PC-9 (cell line): ENCODE data around the gene INTS4. TPM values are rescaled to one million over a fixed set of nuclear protein-coding genes. Genes with fewer than 3 reads are reported as not detected.
A peak's percentile ranks its signal among the peaks of the same experiment; 100 is the strongest.

Experiments used
- BruUV-seq: library from RNA; stranded (reverse); fragments of 400-500 nt; replicated peaks from 2 replicates; lab custom pipeline; 2021; lab: Mats Ljungman, UMichigan
- CTCF ChIA-PET: fragments of 300-600 bp; sonication (Branson Sonifier 250); formaldehyde crosslinking; loops from one replicate; lab custom pipeline; 2022; ENCODE audit warnings: antibody characterized with exemption; lab: Charles Lee
- POLR2A ChIA-PET: fragments of 300-600 bp; sonication (Branson Sonifier 250); formaldehyde crosslinking; loops from one replicate; lab custom pipeline; 2022; ENCODE audit warnings: antibody characterized with exemption; ENCODE audit not compliant: unreplicated experiment; lab: Charles Lee
- DNase-seq, 2 experiments: peaks; one replicate each; pipeline versions ENCODE4 v3.0.0 to v3.0.0-alpha.2; 2015 to 2022; ENCODE audit warnings: mixed read lengths in 1 of 2
- H2AFZ ChIP-seq: fragments of 200-600 bp; sonication (generic); 2 replicates; pipeline ENCODE4 v1.8.1; 2017; ENCODE audit warnings: antibody characterized with exemption
- H3F3A ChIP-seq: fragments of 200-600 bp; sonication (generic); 2 replicates; pipeline ENCODE4 v1.8.1; 2017; ENCODE audit warnings: antibody characterized with exemption, mild to moderate bottlenecking, low read depth; ENCODE audit not compliant: insufficient read depth
- H3K27ac ChIP-seq: fragments of 200-600 bp; sonication (generic); 2 replicates; pipeline ENCODE4 v1.6.1; 2016; ENCODE audit warnings: mixed run types
- H3K27me3 ChIP-seq: fragments of 200-600 bp; sonication (generic); 2 replicates; pipeline ENCODE4 v1.6.1; 2016; ENCODE audit warnings: low read depth, mixed run types; ENCODE audit not compliant: insufficient read depth
- H3K36me3 ChIP-seq: fragments of 200-600 bp; sonication (generic); 2 replicates; pipeline ENCODE4 v1.6.1; 2016; ENCODE audit warnings: low read depth, mixed run types
- H3K4me1 ChIP-seq: fragments of 200-600 bp; sonication (generic); replicated peaks from 2 replicates; pipeline ENCODE4 v1.6.1; 2016; ENCODE audit warnings: mixed run types; ENCODE audit not compliant: insufficient read depth
- H3K4me2 ChIP-seq: fragments of 200-600 bp; sonication (generic); 2 replicates; pipeline ENCODE4 v1.6.1; 2017; ENCODE audit warnings: mixed run types
- H3K4me3 ChIP-seq: fragments of 200-600 bp; sonication (generic); 2 replicates; pipeline ENCODE4 v1.6.1; 2016; ENCODE audit warnings: mixed run types
- H3K79me2 ChIP-seq: fragments of 200-600 bp; sonication (generic); 2 replicates; pipeline ENCODE4 v1.6.1; 2017; ENCODE audit warnings: low read depth, mixed run types
- H3K9me2 ChIP-seq: fragments of 200-600 bp; sonication (generic); 2 replicates; pipeline ENCODE4 v1.8.1; 2017; ENCODE audit warnings: mild to moderate bottlenecking; ENCODE audit not compliant: insufficient read depth
- H3K9me3 ChIP-seq: fragments of 200-600 bp; sonication (generic); 2 replicates; pipeline ENCODE4 v1.8.1; 2016; ENCODE audit warnings: low read depth; ENCODE audit not compliant: insufficient read depth
- H4K20me1 ChIP-seq: fragments of 200-600 bp; sonication (generic); 2 replicates; pipeline ENCODE4 v1.8.1; 2017; ENCODE audit not compliant: insufficient read depth
- EZH2 ChIP-seq: fragments of 200-600 bp; sonication (generic); IDR thresholded peaks from 2 replicates; pipeline ENCODE4 v1.8.0; 2017; ENCODE audit warnings: antibody characterized with exemption, low read depth
- intact Hi-C: fragments of 100-400 bp; cut with micrococcal nuclease; formaldehyde crosslinking; loops from one replicate; pipeline ENCODE4 v1.10.0; 2022; ENCODE audit not compliant: unreplicated experiment
- total RNA-seq: library from RNA; stranded (reverse); gene quantifications from 2 replicates; pipeline ENCODE4 v1.2.3, GENCODE V29; 2021
- TF ChIP-seq, protein P1 (sequence below): fragments of 200-600 bp; sonication (generic); conservative IDR thresholded peaks from 2 replicates; pipeline ENCODE4 v1.6.1; 2017; ENCODE audit warnings: mixed run types, antibody characterized with exemption, mild to moderate bottlenecking, moderate library complexity

The INTS4 gene
- total RNA-seq, 1 experiment from 2014 or later: 53.8 TPM

- no peak for TF ChIP-seq EZH2
- TF ChIP-seq, protein P1, sequence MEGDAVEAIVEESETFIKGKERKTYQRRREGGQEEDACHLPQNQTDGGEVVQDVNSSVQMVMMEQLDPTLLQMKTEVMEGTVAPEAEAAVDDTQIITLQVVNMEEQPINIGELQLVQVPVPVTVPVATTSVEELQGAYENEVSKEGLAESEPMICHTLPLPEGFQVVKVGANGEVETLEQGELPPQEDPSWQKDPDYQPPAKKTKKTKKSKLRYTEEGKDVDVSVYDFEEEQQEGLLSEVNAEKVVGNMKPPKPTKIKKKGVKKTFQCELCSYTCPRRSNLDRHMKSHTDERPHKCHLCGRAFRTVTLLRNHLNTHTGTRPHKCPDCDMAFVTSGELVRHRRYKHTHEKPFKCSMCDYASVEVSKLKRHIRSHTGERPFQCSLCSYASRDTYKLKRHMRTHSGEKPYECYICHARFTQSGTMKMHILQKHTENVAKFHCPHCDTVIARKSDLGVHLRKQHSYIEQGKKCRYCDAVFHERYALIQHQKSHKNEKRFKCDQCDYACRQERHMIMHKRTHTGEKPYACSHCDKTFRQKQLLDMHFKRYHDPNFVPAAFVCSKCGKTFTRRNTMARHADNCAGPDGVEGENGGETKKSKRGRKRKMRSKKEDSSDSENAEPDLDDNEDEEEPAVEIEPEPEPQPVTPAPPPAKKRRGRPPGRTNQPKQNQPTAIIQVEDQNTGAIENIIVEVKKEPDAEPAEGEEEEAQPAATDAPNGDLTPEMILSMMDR: peak; percentile 89
- POLR2A ChIA-PET: no interaction called here
- peaks cover 7% of the 10 kb centered on the region for H3K4me1 ChIP-seq
- peak; percentile 45 to 70 for DNase-seq
- no TSS peak for BruUV-seq
- intact Hi-C loops: loop anchor here (1.0 kb wide), 2 partner anchors 46 to 224 kb away; no protein-coding TSS in a partner anchor
- H4K20me1 ChIP-seq: no peaks in the 10 kb centered on the region
- H2AFZ ChIP-seq: no peak overlapping the region
- no peak overlapping the region for H3K27ac ChIP-seq
- H3K27me3 ChIP-seq: no peaks in the 10 kb centered on the region
- no peak overlapping the region for H3K4me2 ChIP-seq
- CTCF ChIA-PET: interaction anchor here (1.4 kb wide), 1 partner anchor 37 kb away, joined by 5 read pairs; no protein-coding TSS in a partner anchor
- H3K79me2 ChIP-seq: no peaks in the 10 kb centered on the region
- peaks cover 7% of the 10 kb centered on the region; the same call in 1 of the 2 replicates for H3F3A ChIP-seq
- H3K36me3 ChIP-seq: no peaks in the 10 kb centered on the region
- H3K9me2 ChIP-seq: no peaks in the 10 kb centered on the region
- H3K9me3 ChIP-seq: no peaks in the 10 kb centered on the region
- no peak overlapping the region for H3K4me3 ChIP-seq
Observed at GRCh38 chr11:78000193-78000592, 5.7 kb upstream of the INTS4 start.

GRCh38 chr11:77999446-78000030, 5.1 kb upstream of the INTS4 start:
- Histone ChIP-seq H3K36me3 (no peaks in the 10 kb centered on the region), H3F3A (peaks cover 10% of the 10 kb centered on the region; the same call in 1 of the 2 replicates), H2AFZ (no peak overlapping the region), H3K9me3 (no peaks in the 10 kb centered on the region), H3K4me3 (no peak overlapping the region), H3K79me2 (no peaks in the 10 kb centered on the region), H3K27me3 (no peaks in the 10 kb centered on the region), H4K20me1 (no peaks in the 10 kb centered on the region), H3K27ac (no peak overlapping the region), H3K4me1 (peaks cover 9% of the 10 kb centered on the region), H3K4me2 (no peak overlapping the region), H3K9me2 (no peaks in the 10 kb centered on the region)
- no peak for DNase-seq
- CTCF ChIA-PET: interaction anchor here (0.7 to 1.4 kb wide), 2 partner anchors 38 to 69 kb away, joined by 5 to 6 read pairs; no protein-coding TSS in a partner anchor
- intact Hi-C loops: loop anchor here (1.0 kb wide), 2 partner anchors 47 to 223 kb away; no protein-coding TSS in a partner anchor
- POLR2A ChIA-PET: no interaction called here
- TF ChIP-seq, protein P1: no peak
- no peak for TF ChIP-seq EZH2
- no TSS peak for BruUV-seq

DNA sequence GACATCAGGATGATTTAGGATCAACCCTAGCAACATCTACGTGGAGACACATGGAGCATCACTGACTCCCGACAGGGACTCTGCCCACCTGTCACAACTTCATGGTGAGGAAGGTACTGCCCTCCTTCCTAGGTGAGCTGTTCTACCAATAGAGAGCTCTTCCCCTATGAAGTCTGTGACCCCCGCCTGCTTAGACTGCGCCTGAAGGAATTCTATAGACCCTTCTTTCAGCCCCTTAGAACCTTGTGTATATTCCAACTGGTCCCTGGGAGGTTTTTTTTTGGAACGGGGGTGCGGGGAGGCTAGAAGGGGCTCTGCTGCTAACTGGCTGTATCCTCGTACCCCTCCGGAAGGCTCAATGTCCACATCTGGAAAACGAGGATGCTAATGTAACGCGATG, 566 bp downstream of the INTS4 start:
- Histone ChIP-seq H2AFZ (peak overlapping the region; percentile 91), H3F3A (peaks cover 14% of the 10 kb centered on the region; the same call in 1 of the 2 replicates), H3K4me1 (peaks cover 20% of the 10 kb centered on the region), H3K79me2 (peaks cover 30% of the 10 kb centered on the region), H3K27me3 (no peaks in the 10 kb centered on the region), H3K36me3 (peaks cover 6% of the 10 kb centered on the region), H3K9me2 (no peaks in the 10 kb centered on the region), H3K27ac (peak overlapping the region; percentile 75), H3K4me3 (peak overlapping the region; percentile 76), H3K4me2 (peak overlapping the region; percentile 80), H3K9me3 (no peaks in the 10 kb centered on the region), H4K20me1 (no peaks in the 10 kb centered on the region)
- BruUV-seq: TSS peak; percentile 61
- POLR2A ChIA-PET: interaction anchor here (0.6 to 1.5 kb wide), 5 partner anchors 34 to 468 kb away, joined by 4 to 18 read pairs (median 6); partner anchors contain the start of genes ALG8 and NDUFC2
- DNase-seq: peak in 1 of 2 experiments; percentile 8
- intact Hi-C loops: loop anchor here (1.0 to 2.0 kb wide), 5 partner anchors 37 to 357 kb away; partner anchors contain the start of genes AAMDC, CLNS1A and NDUFC2
- no peak for TF ChIP-seq EZH2
- CTCF ChIA-PET: interaction anchor here (1.4 to 2.0 kb wide), 2 partner anchors 46 to 173 kb away, joined by 3 to 6 read pairs; partner anchors contain the start of gene AAMDC
